Articular chondrocyte of knee joint (primary cell): ENCODE measurements around the gene DPM1. TPM values are rescaled to one million over a fixed set of nuclear protein-coding genes. Genes with fewer than 3 reads are reported as not detected.

Source experiments
- total RNA-seq: library from RNA; depleted of rRNA; stranded (reverse); fragments of >200 nt; gene quantifications from 2 replicates; pipeline ENCODE4 v1.2.3, GENCODE V29; 2012

DPM1 gene
- 80.3 and 86.4 TPM in 2 replicates for total RNA-seq

GRCh38 chr20:50957798-50958614 is at the start of gene DPM1:
Gene DPM1, minus strand, starts transcription at chr20:50958532. Its CDS starts 9 bp downstream, at chr20:50958523.

DNA sequence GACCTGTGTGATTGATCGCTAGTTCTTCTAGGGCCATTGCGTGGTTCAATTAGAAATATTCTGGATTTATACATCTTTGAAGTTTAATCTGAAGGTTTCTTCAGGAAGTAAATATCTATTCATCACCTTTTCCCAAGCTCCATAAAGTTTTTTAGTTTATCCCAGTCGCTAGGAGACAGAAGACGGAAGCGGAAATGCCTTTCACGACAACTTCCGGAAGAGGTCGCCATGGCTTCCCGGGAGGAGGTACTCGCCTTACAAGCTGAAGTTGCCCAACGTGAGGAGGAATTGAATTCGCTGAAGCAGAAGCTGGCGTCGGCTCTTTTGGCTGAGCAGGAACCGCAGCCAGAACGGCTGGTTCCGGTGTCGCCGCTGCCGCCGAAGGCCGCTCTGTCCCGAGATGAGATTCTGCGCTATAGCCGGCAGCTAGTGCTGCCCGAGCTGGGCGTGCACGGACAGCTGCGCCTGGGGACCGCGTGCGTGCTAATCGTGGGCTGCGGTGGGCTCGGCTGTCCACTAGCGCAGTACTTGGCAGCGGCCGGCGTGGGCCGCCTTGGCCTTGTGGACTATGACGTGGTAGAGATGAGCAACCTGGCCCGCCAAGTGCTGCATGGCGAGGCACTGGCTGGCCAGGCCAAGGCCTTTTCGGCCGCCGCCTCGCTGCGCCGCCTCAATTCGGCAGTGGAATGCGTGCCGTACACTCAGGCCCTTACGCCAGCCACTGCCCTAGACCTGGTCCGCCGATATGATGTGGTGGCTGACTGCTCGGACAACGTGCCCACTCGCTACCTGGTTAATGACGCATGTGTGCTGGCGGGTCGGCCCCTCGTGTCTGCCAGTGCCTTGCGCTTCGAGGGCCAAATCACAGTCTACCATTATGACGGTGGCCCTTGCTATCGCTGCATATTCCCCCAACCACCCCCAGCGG is 547 bp upstream of the DPM1 start, which contains the start of gene MOCS3:
Gene MOCS3, plus strand, starts transcription at position 204 of the 928 bp plus-strand sequence. Its CDS starts 25 bp downstream, at position 229.

DNA sequence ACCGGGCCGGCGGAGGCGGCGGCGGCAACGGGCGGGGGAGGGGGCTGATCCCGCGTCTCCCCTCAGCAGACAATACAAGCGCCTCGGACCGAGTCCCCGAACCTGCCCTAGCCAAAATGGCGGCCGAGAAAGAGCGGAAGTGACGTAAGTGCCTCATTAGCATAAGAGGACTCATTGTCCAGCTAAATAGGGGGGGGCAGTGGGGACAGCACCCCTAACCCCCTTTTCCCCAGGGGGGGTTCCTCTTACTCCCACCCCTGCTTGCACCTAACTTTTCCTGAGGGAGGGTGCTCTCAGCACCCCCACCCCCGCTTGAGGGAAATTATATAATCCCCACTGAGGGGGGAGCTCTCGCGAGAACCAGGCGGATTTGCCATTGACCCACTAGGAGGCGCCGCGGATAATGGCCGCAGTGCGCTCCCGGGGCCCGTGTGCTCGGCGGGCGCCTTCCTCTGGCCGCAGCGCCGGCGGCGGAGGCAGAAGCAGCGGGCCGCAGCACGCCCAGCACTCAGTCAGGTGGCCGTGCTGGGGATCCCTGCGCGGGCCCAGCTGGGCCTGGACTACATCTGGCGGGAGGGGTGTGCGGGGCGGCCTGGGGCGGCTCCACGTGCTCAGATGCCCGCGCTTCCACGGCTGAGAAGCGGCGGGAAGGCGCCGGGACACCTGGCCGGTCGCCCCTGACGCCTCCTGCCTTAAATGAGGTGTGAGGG is 26.9 kb downstream of the DPM1 start, which contains the start of gene ADNP:
Gene ADNP, minus strand, starts transcription at position 132 of the 710 bp plus-strand sequence. CDS start 27,441 bp downstream, outside the sequence.

Other genes with a start within 250 kb of the DPM1 start
- gene PARD6B, start 227.0 kb downstream of the DPM1 start, total RNA-seq = 0.52 and 0.97 TPM in 2 replicates
- gene BCAS4, start 163.5 kb downstream of the DPM1 start, total RNA-seq = 5.5 and 7.2 TPM in 2 replicates
- gene ADNP, start 27.1 kb downstream of the DPM1 start, total RNA-seq = 27.8 and 31.2 TPM in 2 replicates
- gene MOCS3, start 286 bp upstream of the DPM1 start, total RNA-seq = 7.7 and 8.0 TPM in 2 replicates
- gene KCNG1, start 64.6 kb upstream of the DPM1 start, total RNA-seq = 1.1 and 3.4 TPM in 2 replicates